MM.1S (cell line): ENCODE results near the gene SPOCK1.

Experiments used
- DNase-seq: peaks from one replicate; pipeline ENCODE4 v3.0.0-alpha.2; 2015
- H2AFZ ChIP-seq: fragments of 300-600 bp; sonication (generic); 2 replicates; pipeline ENCODE4 v1.6.0; 2016; ENCODE audit warnings: antibody characterized with exemption, low read length
- H3F3A ChIP-seq: fragments of 300-600 bp; sonication (generic); 2 replicates; pipeline ENCODE4 v1.6.1; 2016; ENCODE audit warnings: mild to moderate bottlenecking, antibody characterized with exemption, low read length, moderate library complexity, mixed read lengths; ENCODE audit not compliant: insufficient read depth
- H3K27ac ChIP-seq: fragments of 300-600 bp; sonication (generic); 2 replicates; pipeline ENCODE4 v1.5.1; 2016; ENCODE audit warnings: mild to moderate bottlenecking, low read length
- H3K27me3 ChIP-seq: fragments of 300-600 bp; sonication (generic); replicated peaks from 2 replicates; pipeline ENCODE4 v1.6.0; 2016; ENCODE audit warnings: low read length; ENCODE audit not compliant: insufficient read depth
- H3K36me3 ChIP-seq: fragments of 300-600 bp; sonication (generic); replicated peaks from 2 replicates; pipeline ENCODE4 v1.6.1; 2016; ENCODE audit warnings: mild to moderate bottlenecking, low read length, mixed read lengths; ENCODE audit not compliant: insufficient read depth
- H3K4me1 ChIP-seq: fragments of 300-600 bp; sonication (generic); 2 replicates; pipeline ENCODE4 v1.6.1; 2016; ENCODE audit warnings: low read length, mixed read lengths
- H3K4me2 ChIP-seq: fragments of 300-600 bp; sonication (generic); 2 replicates; pipeline ENCODE4 v1.6.0; 2016; ENCODE audit warnings: low read depth, low read length
- H3K4me3 ChIP-seq: fragments of 300-600 bp; sonication (generic); 2 replicates; pipeline ENCODE4 v1.5.1; 2016; ENCODE audit warnings: low read length, mixed read lengths
- H3K79me2 ChIP-seq: fragments of 300-600 bp; sonication (generic); 2 replicates; pipeline ENCODE4 v1.6.1; 2016; ENCODE audit warnings: mixed run types, low read length, mixed read lengths
- H3K9ac ChIP-seq: fragments of 300-600 bp; sonication (generic); 2 replicates; pipeline ENCODE4 v1.6.1; 2016; ENCODE audit warnings: low read length, mixed read lengths
- H3K9me2 ChIP-seq: fragments of 300-600 bp; sonication (generic); replicated peaks from 2 replicates; pipeline ENCODE4 v1.6.1; 2016; ENCODE audit warnings: mild to moderate bottlenecking, low read length, mixed read lengths; ENCODE audit not compliant: insufficient read depth
- H3K9me3 ChIP-seq: fragments of 300-600 bp; sonication (generic); replicated peaks from 2 replicates; pipeline ENCODE4 v1.6.1; 2016; ENCODE audit warnings: mild to moderate bottlenecking, low read length, mixed read lengths; ENCODE audit not compliant: insufficient read depth
- H4K20me1 ChIP-seq: fragments of 300-600 bp; sonication (generic); 2 replicates; pipeline ENCODE4 v1.6.1; 2016; ENCODE audit warnings: mild to moderate bottlenecking, low read length, moderate library complexity, mixed read lengths; ENCODE audit not compliant: insufficient read depth
- CTCF ChIP-seq: fragments of 300-600 bp; sonication (generic); IDR thresholded peaks from 2 replicates; pipeline ENCODE4 v1.5.1; 2016; ENCODE audit warnings: antibody characterized with exemption, low read length, mixed read lengths
- EZH2 ChIP-seq: fragments of 300-600 bp; sonication (generic); optimal IDR thresholded peaks from 2 replicates; pipeline ENCODE3; 2017; ENCODE audit warnings: low read depth, mild to moderate bottlenecking, antibody characterized with exemption, low read length, mixed read lengths
- EZH2phosphoT487 ChIP-seq: fragments of 300-600 bp; sonication (generic); IDR thresholded peaks from 2 replicates; pipeline ENCODE4 v1.6.1; 2018; ENCODE audit warnings: antibody characterized with exemption, low read length

SPOCK1 gene

GRCh38 chr5:137462265-137462590 lies 36.9 kb downstream of the SPOCK1 start:
- H3K27ac ChIP-seq, result no peak overlapping the region
- no peaks in the 10 kb centered on the region for H3K9me3 ChIP-seq
- no peaks in the 10 kb centered on the region for H3K4me1 ChIP-seq
- H4K20me1 ChIP-seq, result no peaks in the 10 kb centered on the region
- H3F3A ChIP-seq, result no peaks in the 10 kb centered on the region
- H3K9me2 ChIP-seq, result no peaks in the 10 kb centered on the region
- no peaks in the 10 kb centered on the region for H3K79me2 ChIP-seq
- H2AFZ ChIP-seq, result no peak overlapping the region
- no peaks in the 10 kb centered on the region for H3K27me3 ChIP-seq
- no peak overlapping the region for H3K4me2 ChIP-seq
- H3K4me3 ChIP-seq, result no peak overlapping the region
- H3K36me3 ChIP-seq, result no peaks in the 10 kb centered on the region
- H3K9ac ChIP-seq, result no peak overlapping the region
- TF ChIP-seq EZH2phosphoT487 (no peak), CTCF (no peak), EZH2 (no peak)
- DNase-seq, result no peak

- Histone ChIP-seq H3K36me3 (no peaks in the 10 kb centered on the region), H3F3A (no peaks in the 10 kb centered on the region), H3K4me2 (no peak overlapping the region), H3K9me2 (no peaks in the 10 kb centered on the region), H4K20me1 (no peaks in the 10 kb centered on the region), H3K4me3 (no peak overlapping the region), H2AFZ (no peak overlapping the region), H3K9me3 (no peaks in the 10 kb centered on the region), H3K9ac (no peak overlapping the region), H3K79me2 (no peaks in the 10 kb centered on the region), H3K27ac (no peak overlapping the region), H3K4me1 (no peaks in the 10 kb centered on the region), H3K27me3 (no peaks in the 10 kb centered on the region)
- no peak for DNase-seq
- TF ChIP-seq EZH2, result no peak
- no peak for TF ChIP-seq CTCF
- no peak for TF ChIP-seq EZH2phosphoT487
These were observed 37.5 kb downstream of the SPOCK1 start for GRCh38 chr5:137461391-137462264.

GRCh38 chr5:137454671-137455070 lies 44.5 kb downstream of the SPOCK1 start:
- Histone ChIP-seq H3K27ac (no peak overlapping the region), H3K9me3 (no peaks in the 10 kb centered on the region), H3K27me3 (no peaks in the 10 kb centered on the region), H3K79me2 (no peaks in the 10 kb centered on the region), H3K4me3 (no peak overlapping the region), H4K20me1 (no peaks in the 10 kb centered on the region), H2AFZ (no peak overlapping the region), H3K4me1 (no peaks in the 10 kb centered on the region), H3K9me2 (no peaks in the 10 kb centered on the region), H3F3A (no peaks in the 10 kb centered on the region), H3K4me2 (no peak overlapping the region), H3K36me3 (no peaks in the 10 kb centered on the region), H3K9ac (no peak overlapping the region)
- TF ChIP-seq CTCF (no peak), EZH2phosphoT487 (no peak), EZH2 (no peak)
- no peak for DNase-seq
